HL-60 (cell line): ENCODE results near the gene NAIF1.

Experiments
- DNase-seq, 2 experiments: peaks; one replicate each; pipeline ENCODE4 v3.0.0-alpha.2; 2010 to 2020; ENCODE audit warnings: low read depth in 1 of 2, low spot score in 1 of 2
- H3K27ac ChIP-seq: fragments of 250-450 bp; sonication (Bioruptor Pico); replicated peaks from 2 replicates; pipeline ENCODE4 v1.5.1; 2020; ENCODE audit warnings: mild to moderate bottlenecking, moderate library complexity
- H3K27me3 ChIP-seq: fragments of 250-450 bp; sonication (Bioruptor Pico); 2 replicates; pipeline ENCODE4 v1.5.1; 2021; ENCODE audit warnings: mild to moderate bottlenecking, moderate library complexity; ENCODE audit not compliant: insufficient read depth, poor library complexity, severe bottlenecking
- H3K4me3 ChIP-seq: replicated peaks from 2 replicates; pipeline ENCODE4 v1.5.1; 2011; ENCODE audit warnings: mild to moderate bottlenecking, control low read depth, low read length; ENCODE audit not compliant: insufficient read depth
- CTCF ChIP-seq: IDR thresholded peaks from one replicate; pipeline ENCODE4 v1.5.1; 2011; ENCODE audit warnings: low read length, control low read depth, inconsistent platforms; ENCODE audit not compliant: insufficient read depth
- GABPA ChIP-seq: IDR thresholded peaks from 2 replicates; pipeline ENCODE4 v1.6.1; 2012; ENCODE audit warnings: low read depth
- POLR2AphosphoS5 ChIP-seq: IDR thresholded peaks from 2 replicates; pipeline ENCODE4 v1.6.1; 2012; ENCODE audit warnings: low read depth
- REST ChIP-seq: IDR thresholded peaks from 2 replicates; pipeline ENCODE4 v1.6.1; 2012; ENCODE audit warnings: low read depth; ENCODE audit not compliant: insufficient replicate concordance
- SPI1 ChIP-seq: IDR thresholded peaks from 2 replicates; pipeline ENCODE4 v1.6.1; 2012; ENCODE audit warnings: low read depth, mild to moderate bottlenecking, borderline replicate concordance

NAIF1 gene

GRCh38 chr9:128085943-128086342 is 18.8 kb upstream of the NAIF1 start:
- no peak overlapping the region for H3K4me3 ChIP-seq
- no peak for TF ChIP-seq CTCF
- no peak for TF ChIP-seq SPI1
- TF ChIP-seq REST: no peak
- no peak for TF ChIP-seq POLR2AphosphoS5
- no peak for TF ChIP-seq GABPA
- no peak for DNase-seq
- no peaks in the 10 kb centered on the region for H3K27me3 ChIP-seq
- no peak overlapping the region for H3K27ac ChIP-seq

GRCh38 chr9:128084746-128085145 is 17.6 kb upstream of the NAIF1 start:
- no peak for DNase-seq
- TF ChIP-seq GABPA: no peak
- TF ChIP-seq SPI1: no peak
- no peak for TF ChIP-seq POLR2AphosphoS5
- TF ChIP-seq REST: no peak
- TF ChIP-seq CTCF: no peak
- Histone ChIP-seq H3K27ac (no peak overlapping the region), H3K27me3 (no peaks in the 10 kb centered on the region), H3K4me3 (no peak overlapping the region)

- no peak overlapping the region for H3K27ac ChIP-seq
- TF ChIP-seq CTCF (no peak), SPI1 (no peak)
- no peak for DNase-seq
Observed at GRCh38 chr9:128082151-128082550, 15.0 kb upstream of the NAIF1 start.

GRCh38 chr9:128081056-128081455 is 13.9 kb upstream of the NAIF1 start:
- DNase-seq: no peak
- Histone ChIP-seq H3K27ac (no peak overlapping the region), H3K4me3 (no peak overlapping the region), H3K27me3 (no peaks in the 10 kb centered on the region)
- TF ChIP-seq SPI1 (no peak), REST (no peak), GABPA (no peak), POLR2AphosphoS5 (no peak), CTCF (no peak)

More at GRCh38 chr9:128082151-128082550, 15.0 kb upstream of the NAIF1 start:
- Histone ChIP-seq H3K27me3 (no peaks in the 10 kb centered on the region), H3K4me3 (no peak overlapping the region)
